ENCODE measurements around the gene PYHIN1. TPM values are rescaled to one million over a fixed set of nuclear protein-coding genes. Genes with fewer than 3 reads are reported as not detected.

Gene PYHIN1
- total RNA-seq, 1 experiment from 2014 or later: 0.44 TPM

DNA sequence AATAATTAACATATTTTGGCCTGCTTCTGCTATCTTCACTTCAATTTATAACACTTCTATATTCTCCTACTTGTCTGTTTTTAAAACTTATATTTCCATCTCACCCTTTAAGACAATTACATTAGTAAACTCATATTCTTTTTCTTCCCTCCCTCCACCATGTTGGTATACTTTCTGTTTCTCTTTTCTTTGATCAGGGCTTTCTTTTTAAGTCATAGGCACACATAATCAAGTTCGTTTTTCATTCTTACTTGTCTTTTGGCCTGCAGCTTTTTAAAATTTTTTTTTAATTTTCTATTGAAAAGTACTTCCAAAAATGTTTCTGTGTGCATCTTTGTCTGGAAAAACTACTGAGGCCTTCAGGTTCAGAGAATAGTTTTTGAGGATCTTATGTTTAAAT is 2.3 kb downstream of the PYHIN1 start:
- Mint-ChIP-seq H3K27ac (ENCODE audit: low read depth, unreplicated experiment) (no peak overlapping the region), H3K4me3 (ENCODE audit: unreplicated experiment) (no peak overlapping the region), H3K9me3 (ENCODE audit: unreplicated experiment) (no peaks in the 10 kb centered on the region), H3K27me3 (ENCODE audit: insufficient read depth, unreplicated experiment) (peaks cover 6% of the 10 kb centered on the region), H3K36me3 (ENCODE audit: insufficient read depth, unreplicated experiment) (no peaks in the 10 kb centered on the region), H3K4me1 (ENCODE audit: insufficient read depth, unreplicated experiment) (peaks cover 8% of the 10 kb centered on the region)
- BruUV-seq (replicated peaks): no TSS peak
- intact Hi-C loops (cut with micrococcal nuclease): no loop called here
- TF ChIP-seq, protein P1, sequence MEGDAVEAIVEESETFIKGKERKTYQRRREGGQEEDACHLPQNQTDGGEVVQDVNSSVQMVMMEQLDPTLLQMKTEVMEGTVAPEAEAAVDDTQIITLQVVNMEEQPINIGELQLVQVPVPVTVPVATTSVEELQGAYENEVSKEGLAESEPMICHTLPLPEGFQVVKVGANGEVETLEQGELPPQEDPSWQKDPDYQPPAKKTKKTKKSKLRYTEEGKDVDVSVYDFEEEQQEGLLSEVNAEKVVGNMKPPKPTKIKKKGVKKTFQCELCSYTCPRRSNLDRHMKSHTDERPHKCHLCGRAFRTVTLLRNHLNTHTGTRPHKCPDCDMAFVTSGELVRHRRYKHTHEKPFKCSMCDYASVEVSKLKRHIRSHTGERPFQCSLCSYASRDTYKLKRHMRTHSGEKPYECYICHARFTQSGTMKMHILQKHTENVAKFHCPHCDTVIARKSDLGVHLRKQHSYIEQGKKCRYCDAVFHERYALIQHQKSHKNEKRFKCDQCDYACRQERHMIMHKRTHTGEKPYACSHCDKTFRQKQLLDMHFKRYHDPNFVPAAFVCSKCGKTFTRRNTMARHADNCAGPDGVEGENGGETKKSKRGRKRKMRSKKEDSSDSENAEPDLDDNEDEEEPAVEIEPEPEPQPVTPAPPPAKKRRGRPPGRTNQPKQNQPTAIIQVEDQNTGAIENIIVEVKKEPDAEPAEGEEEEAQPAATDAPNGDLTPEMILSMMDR (IDR thresholded peaks at IDR 0.05; ENCODE audit: unreplicated experiment): no peak
- CTCF ChIA-PET: no interaction called here
- POLR2A ChIA-PET: no interaction called here
- DNase-seq (ENCODE audit: unreplicated experiment): no peak

DNA sequence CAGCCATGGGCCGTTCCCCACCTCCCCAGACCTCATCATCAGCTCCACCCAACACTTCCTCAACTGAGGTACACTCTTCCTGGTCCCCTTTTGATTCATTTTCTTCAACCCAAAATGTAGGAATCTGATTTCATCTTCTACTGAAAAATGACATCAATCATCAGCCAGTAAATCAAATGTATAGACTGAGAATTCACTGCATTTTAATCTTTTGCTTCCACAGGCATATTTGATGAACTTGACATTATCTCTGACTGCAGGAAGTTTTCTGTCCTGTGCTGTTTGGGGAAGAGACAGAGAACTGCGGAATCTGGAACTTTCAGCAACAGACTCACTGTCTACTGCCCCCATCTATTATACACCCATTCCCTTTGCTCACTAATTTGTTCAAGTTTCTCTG is 7.8 kb downstream of the PYHIN1 start:
- Mint-ChIP-seq H3K9me3 (ENCODE audit: unreplicated experiment) (no peaks in the 10 kb centered on the region), H3K4me3 (ENCODE audit: unreplicated experiment) (no peak overlapping the region), H3K27me3 (ENCODE audit: insufficient read depth, unreplicated experiment) (no peaks in the 10 kb centered on the region), H3K36me3 (ENCODE audit: insufficient read depth, unreplicated experiment) (no peaks in the 10 kb centered on the region), H3K4me1 (ENCODE audit: insufficient read depth, unreplicated experiment) (no peaks in the 10 kb centered on the region), H3K27ac (ENCODE audit: low read depth, unreplicated experiment) (no peak overlapping the region)
- ChIA-PET POLR2A (interaction anchor here (1.7 kb wide), 1 partner anchor 61 kb away, joined by 4 read pairs; no protein-coding TSS in a partner anchor), CTCF (no interaction called here)
- TF ChIP-seq, protein P1 (IDR thresholded peaks at IDR 0.05; ENCODE audit: unreplicated experiment): no peak
- BruUV-seq (replicated peaks): no TSS peak
- intact Hi-C loops (cut with micrococcal nuclease): no loop called here
- no peak for DNase-seq (ENCODE audit: unreplicated experiment)

DNA sequence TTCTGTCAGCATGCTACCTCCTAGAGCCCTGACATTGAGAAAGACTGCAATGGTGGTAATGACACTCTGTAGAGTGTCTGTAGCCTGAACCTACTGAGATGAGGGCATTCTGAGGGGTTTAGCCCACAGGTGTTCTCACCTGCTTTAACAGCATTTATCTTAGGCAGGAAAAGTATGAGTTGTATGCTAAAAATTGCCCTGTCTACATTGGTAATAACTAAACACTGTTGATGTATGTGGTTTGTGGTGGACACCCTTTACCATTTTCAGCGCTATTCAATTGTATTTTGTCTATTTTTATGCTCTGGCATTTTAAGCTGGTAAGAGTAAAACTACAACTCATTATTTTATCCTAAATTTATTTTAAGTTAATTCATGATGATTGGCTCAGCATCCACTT is 10.0 kb downstream of the PYHIN1 start:
- ChIA-PET CTCF (interaction anchor here (0.7 kb wide), 1 partner anchor 1175 kb away, joined by 3 read pairs; no protein-coding TSS in a partner anchor), POLR2A (interaction anchor here (0.5 kb wide), 1 partner anchor 951 kb away, joined by 5 read pairs; no protein-coding TSS in a partner anchor)
- Mint-ChIP-seq H3K27me3 (ENCODE audit: insufficient read depth, unreplicated experiment) (peaks cover 13% of the 10 kb centered on the region), H3K36me3 (ENCODE audit: insufficient read depth, unreplicated experiment) (no peaks in the 10 kb centered on the region), H3K4me1 (ENCODE audit: insufficient read depth, unreplicated experiment) (no peaks in the 10 kb centered on the region), H3K9me3 (ENCODE audit: unreplicated experiment) (no peaks in the 10 kb centered on the region), H3K27ac (ENCODE audit: low read depth, unreplicated experiment) (no peak overlapping the region), H3K4me3 (ENCODE audit: unreplicated experiment) (no peak overlapping the region)
- DNase-seq (ENCODE audit: unreplicated experiment): no peak
- TF ChIP-seq, protein P1 (IDR thresholded peaks at IDR 0.05; ENCODE audit: unreplicated experiment): no peak
- intact Hi-C loops (cut with micrococcal nuclease): no loop called here
- BruUV-seq (replicated peaks): no TSS peak

DNA sequence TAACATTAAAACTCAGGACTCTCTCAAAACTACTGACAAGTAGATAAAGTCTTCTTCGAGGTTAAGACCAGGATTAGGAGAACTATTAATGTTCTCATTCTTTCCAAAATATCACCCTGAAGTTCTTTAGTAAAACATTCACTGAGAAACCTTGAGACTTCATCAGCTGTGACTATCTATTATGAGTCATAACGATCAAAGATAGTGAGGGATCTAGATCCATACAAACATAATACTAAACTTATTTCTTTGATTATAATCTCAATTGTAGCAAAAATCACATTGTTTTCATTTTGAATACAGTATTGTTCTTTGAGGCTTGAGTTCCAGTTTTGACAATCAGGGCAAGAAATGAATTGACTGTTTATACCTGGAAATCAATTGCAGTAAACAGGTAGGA is 11.1 kb downstream of the PYHIN1 start:
- CTCF ChIA-PET: interaction anchor here (1.1 to 1.2 kb wide), 2 partner anchors 21 to 27 kb away, joined by 3 to 5 read pairs; no protein-coding TSS in a partner anchor
- intact Hi-C loops (cut with micrococcal nuclease): no loop called here
- no peak overlapping the region for H3K4me3 Mint-ChIP-seq (ENCODE audit: unreplicated experiment)
- no TSS peak for BruUV-seq (replicated peaks)
- H3K36me3 Mint-ChIP-seq (ENCODE audit: insufficient read depth, unreplicated experiment): no peaks in the 10 kb centered on the region
- H3K27me3 Mint-ChIP-seq (ENCODE audit: insufficient read depth, unreplicated experiment): peaks cover 24% of the 10 kb centered on the region
- POLR2A ChIA-PET: no interaction called here
- TF ChIP-seq, protein P1 (IDR thresholded peaks at IDR 0.05; ENCODE audit: unreplicated experiment): no peak
- H3K4me1 Mint-ChIP-seq (ENCODE audit: insufficient read depth, unreplicated experiment): no peaks in the 10 kb centered on the region
- H3K27ac Mint-ChIP-seq (ENCODE audit: low read depth, unreplicated experiment): no peak overlapping the region
- H3K9me3 Mint-ChIP-seq (ENCODE audit: unreplicated experiment): no peaks in the 10 kb centered on the region
- no peak for DNase-seq (ENCODE audit: unreplicated experiment)

Measured in MCF 10A (cell line).